Measurements from ENCODE around the gene A4GALT. TPM values are rescaled to one million over a fixed set of nuclear protein-coding genes. Genes with fewer than 3 reads are reported as not detected.

Gene A4GALT
- total and polyA plus RNA-seq, 2 donors (not counting 3 experiments of a cell fraction or from before 2014, with no cell fraction given), result 5.4 to 20.7 TPM

DNA sequence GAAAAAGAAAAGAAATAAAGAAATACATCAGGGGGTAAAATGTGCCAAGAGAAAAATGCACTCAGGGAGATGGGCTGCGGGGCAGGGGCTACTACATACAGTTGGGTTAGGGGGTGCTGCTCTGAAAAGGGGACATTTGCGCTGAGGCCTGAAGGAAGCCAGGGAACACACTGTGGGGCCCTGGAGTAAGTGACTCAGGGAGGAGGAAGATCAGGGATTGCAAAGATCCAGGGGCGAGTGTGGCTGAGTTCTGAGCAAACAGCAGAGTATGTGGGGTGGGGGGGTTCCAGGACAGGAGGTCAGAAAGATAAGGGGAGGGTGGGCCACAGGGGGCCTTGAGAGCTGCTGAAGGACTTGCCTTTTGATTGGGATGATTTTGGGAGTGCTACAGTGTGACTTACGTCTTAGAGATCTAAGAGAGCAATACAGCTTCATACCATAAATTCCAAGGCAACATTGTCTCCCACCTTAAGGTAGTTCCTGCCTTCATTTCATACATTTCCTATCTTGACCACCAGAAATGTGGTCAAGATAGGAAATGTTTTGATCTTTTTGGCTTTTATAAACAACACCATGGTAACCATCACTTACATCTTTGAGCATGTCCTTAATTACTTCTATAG is 5.8 kb downstream of the A4GALT start:
- H4K20me1 ChIP-seq (replicated peaks; ENCODE audit: control insufficient read depth, extremely low read depth, insufficient read depth, low read length), result no peaks in the 10 kb centered on the region
- H3K27ac ChIP-seq (ENCODE audit: insufficient read depth, low read depth, low read length), result no peak overlapping the region
- dilution Hi-C loops (cut with MboI; ENCODE audit: extremely low pct_ligation_motif_present, low sequenced_read_pairs) (no loop called here), intact Hi-C loops (cut with micrococcal nuclease) (no loop called here)
- CTCF ChIA-PET, result interaction anchor here (1.1 kb wide), 1 partner anchor 34 kb away, joined by 4 read pairs; no protein-coding TSS in a partner anchor
- H3K36me3 ChIP-seq (ENCODE audit: control insufficient read depth in 2 of 2, extremely low read depth in 1 of 2, insufficient read depth in 2 of 2, low read length in 2 of 2), result no peaks in the 10 kb centered on the region
- H3K9me3 ChIP-seq (replicated peaks; ENCODE audit: control insufficient read depth, insufficient read depth, low read length), result no peaks in the 10 kb centered on the region
- FAIRE-seq, result no peak
- POLR2A ChIA-PET, result no interaction called here
- H3K79me2 ChIP-seq (ENCODE audit: control insufficient read depth, insufficient read depth, low read length), result no peaks in the 10 kb centered on the region
- no peak overlapping the region for H2AFZ ChIP-seq (ENCODE audit: low read depth, low read length)
- BruUV-seq (replicated peaks), result no TSS peak
- no peak for DNase-seq (ENCODE audit: low read depth, low spot score)
- H3K9ac ChIP-seq (replicated peaks; ENCODE audit: extremely low read depth, insufficient read depth, low read length), result no peak overlapping the region
- H3K4me2 ChIP-seq (ENCODE audit: insufficient read depth, low read length), result no peak overlapping the region
- no peaks in the 10 kb centered on the region for H3K9me1 ChIP-seq (replicated peaks; ENCODE audit: control insufficient read depth, extremely low read depth, insufficient read depth, low read length)
- H3K4me3 ChIP-seq (replicated peaks in 1 of 3; ENCODE audit: insufficient read depth in 1 of 3, low read depth in 1 of 3, low read length in 3 of 3), result no peak overlapping the region
- TF ChIP-seq MYC (IDR thresholded peaks at IDR 0.05; ENCODE audit: low read depth, low read length) (no peak), EZH2 (IDR thresholded peaks at IDR 0.05; ENCODE audit: borderline replicate concordance, low read depth, low read length, severe bottlenecking) (no peak)
- peaks cover 0 to 2% of the 10 kb centered on the region in 2 experiments for H3K27me3 ChIP-seq (ENCODE audit: control insufficient read depth in 2 of 2, insufficient read depth in 2 of 2, low read length in 2 of 2)
- peaks cover 2% of the 10 kb centered on the region for H3K4me1 ChIP-seq (ENCODE audit: control insufficient read depth, extremely low read depth, insufficient read depth, low read length)

DNA sequence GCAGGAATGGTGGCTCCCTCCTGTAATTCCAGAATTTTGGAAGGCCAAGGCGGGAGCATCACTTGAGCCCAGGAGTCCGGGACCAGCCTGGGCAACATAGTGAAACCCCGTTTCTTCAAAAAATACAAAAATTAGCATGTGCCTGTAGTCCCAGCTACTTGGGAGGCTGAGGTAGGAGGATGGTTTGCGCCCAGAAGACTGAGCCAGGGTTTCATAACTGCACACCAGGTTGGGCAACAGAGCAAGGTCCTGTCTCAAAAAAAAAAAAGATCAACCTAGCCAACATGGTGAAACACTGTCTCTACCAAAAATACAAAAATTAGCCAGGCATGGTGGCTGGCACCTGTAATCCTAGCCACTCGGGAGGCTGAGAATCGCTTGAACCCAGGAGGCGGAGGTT is 6.4 kb downstream of the A4GALT start:
- Histone ChIP-seq H3K79me2 (ENCODE audit: control insufficient read depth, insufficient read depth, low read length) (no peaks in the 10 kb centered on the region), H3K36me3 (ENCODE audit: control insufficient read depth in 2 of 2, extremely low read depth in 1 of 2, insufficient read depth in 2 of 2, low read length in 2 of 2) (no peaks in the 10 kb centered on the region), H3K4me1 (ENCODE audit: control insufficient read depth, extremely low read depth, insufficient read depth, low read length) (no peaks in the 10 kb centered on the region), H4K20me1 (replicated peaks; ENCODE audit: control insufficient read depth, extremely low read depth, insufficient read depth, low read length) (no peaks in the 10 kb centered on the region), H3K27ac (ENCODE audit: insufficient read depth, low read depth, low read length) (no peak overlapping the region), H3K9ac (replicated peaks; ENCODE audit: extremely low read depth, insufficient read depth, low read length) (no peak overlapping the region), H3K27me3 (ENCODE audit: control insufficient read depth in 2 of 2, insufficient read depth in 2 of 2, low read length in 2 of 2) (no peaks in the 10 kb centered on the region), H2AFZ (ENCODE audit: low read depth, low read length) (no peak overlapping the region), H3K9me3 (replicated peaks; ENCODE audit: control insufficient read depth, insufficient read depth, low read length) (no peaks in the 10 kb centered on the region), H3K4me3 (replicated peaks in 1 of 3; ENCODE audit: insufficient read depth in 1 of 3, low read depth in 1 of 3, low read length in 3 of 3) (no peak overlapping the region), H3K4me2 (ENCODE audit: insufficient read depth, low read length) (no peak overlapping the region), H3K9me1 (replicated peaks; ENCODE audit: control insufficient read depth, extremely low read depth, insufficient read depth, low read length) (no peaks in the 10 kb centered on the region)
- TF ChIP-seq POLR2A (IDR thresholded peaks at IDR 0.05; ENCODE audit: low read depth, low read length), result no peak
- TF ChIP-seq JUN (IDR thresholded peaks at IDR 0.05; ENCODE audit: borderline replicate concordance, insufficient read depth, insufficient read length, low read depth), result no peak
- no peak for TF ChIP-seq GATA2 (IDR thresholded peaks at IDR 0.05; ENCODE audit: insufficient read depth, insufficient read length, low read depth, low read length)
- TF ChIP-seq, protein P1, sequence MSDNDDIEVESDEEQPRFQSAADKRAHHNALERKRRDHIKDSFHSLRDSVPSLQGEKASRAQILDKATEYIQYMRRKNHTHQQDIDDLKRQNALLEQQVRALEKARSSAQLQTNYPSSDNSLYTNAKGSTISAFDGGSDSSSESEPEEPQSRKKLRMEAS (IDR thresholded peaks at IDR 0.05; ENCODE audit: insufficient read depth, insufficient read length), result no peak
- TF ChIP-seq, protein P2, sequence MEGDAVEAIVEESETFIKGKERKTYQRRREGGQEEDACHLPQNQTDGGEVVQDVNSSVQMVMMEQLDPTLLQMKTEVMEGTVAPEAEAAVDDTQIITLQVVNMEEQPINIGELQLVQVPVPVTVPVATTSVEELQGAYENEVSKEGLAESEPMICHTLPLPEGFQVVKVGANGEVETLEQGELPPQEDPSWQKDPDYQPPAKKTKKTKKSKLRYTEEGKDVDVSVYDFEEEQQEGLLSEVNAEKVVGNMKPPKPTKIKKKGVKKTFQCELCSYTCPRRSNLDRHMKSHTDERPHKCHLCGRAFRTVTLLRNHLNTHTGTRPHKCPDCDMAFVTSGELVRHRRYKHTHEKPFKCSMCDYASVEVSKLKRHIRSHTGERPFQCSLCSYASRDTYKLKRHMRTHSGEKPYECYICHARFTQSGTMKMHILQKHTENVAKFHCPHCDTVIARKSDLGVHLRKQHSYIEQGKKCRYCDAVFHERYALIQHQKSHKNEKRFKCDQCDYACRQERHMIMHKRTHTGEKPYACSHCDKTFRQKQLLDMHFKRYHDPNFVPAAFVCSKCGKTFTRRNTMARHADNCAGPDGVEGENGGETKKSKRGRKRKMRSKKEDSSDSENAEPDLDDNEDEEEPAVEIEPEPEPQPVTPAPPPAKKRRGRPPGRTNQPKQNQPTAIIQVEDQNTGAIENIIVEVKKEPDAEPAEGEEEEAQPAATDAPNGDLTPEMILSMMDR (IDR thresholded peaks at IDR 0.05; ENCODE audit: extremely low read depth in 1 of 2, insufficient read depth in 1 of 2, low read depth in 1 of 2, low read length in 2 of 2), result no peak
- TF ChIP-seq MYC (IDR thresholded peaks at IDR 0.05; ENCODE audit: low read depth, low read length), result no peak
- TF ChIP-seq FOS (IDR thresholded peaks at IDR 0.05; ENCODE audit: borderline replicate concordance, insufficient read depth, low read length), result no peak
- TF ChIP-seq POLR2AphosphoS5 (IDR thresholded peaks at IDR 0.05; ENCODE audit: insufficient read depth, low read depth, low read length), result no peak
- no peak for TF ChIP-seq EZH2 (IDR thresholded peaks at IDR 0.05; ENCODE audit: borderline replicate concordance, low read depth, low read length, severe bottlenecking)
- no peak for FAIRE-seq
- dilution Hi-C loops (cut with MboI; ENCODE audit: extremely low pct_ligation_motif_present, low sequenced_read_pairs) (no loop called here), intact Hi-C loops (cut with micrococcal nuclease) (no loop called here)
- ChIA-PET CTCF (interaction anchor here (1.1 kb wide), 1 partner anchor 33 kb away, joined by 4 read pairs; no protein-coding TSS in a partner anchor), POLR2A (no interaction called here)
- no TSS peak for BruUV-seq (replicated peaks)
- no peak for DNase-seq (ENCODE audit: low read depth, low spot score)
